Bronchial smooth muscle cell (primary cell): ENCODE results near the gene CPHXL2. TPM values are rescaled to one million over a fixed set of nuclear protein-coding genes. Genes with fewer than 3 reads are reported as not detected.

Experiments
- total RNA-seq: library from RNA; depleted of rRNA; stranded (reverse); fragments of >200 nt; gene quantifications from 2 replicates; pipeline ENCODE4 v1.2.1, GENCODE V29; 2014

CPHXL2 gene
- not detected in 2 replicates for total RNA-seq

GRCh38 chr16:75676909-75677308 is at the start of gene CPHXL2:
CPHXL2 (minus strand) TSS chr16:75677009; CDS start chr16:75676999, 10 bp downstream.

GRCh38 chr16:75726390-75726789 is 49.6 kb upstream of the CPHXL2 start, which contains the start of gene CPHXL:
CPHXL (minus strand) TSS chr16:75726490; CDS start chr16:75726442, 48 bp downstream.

DNA sequence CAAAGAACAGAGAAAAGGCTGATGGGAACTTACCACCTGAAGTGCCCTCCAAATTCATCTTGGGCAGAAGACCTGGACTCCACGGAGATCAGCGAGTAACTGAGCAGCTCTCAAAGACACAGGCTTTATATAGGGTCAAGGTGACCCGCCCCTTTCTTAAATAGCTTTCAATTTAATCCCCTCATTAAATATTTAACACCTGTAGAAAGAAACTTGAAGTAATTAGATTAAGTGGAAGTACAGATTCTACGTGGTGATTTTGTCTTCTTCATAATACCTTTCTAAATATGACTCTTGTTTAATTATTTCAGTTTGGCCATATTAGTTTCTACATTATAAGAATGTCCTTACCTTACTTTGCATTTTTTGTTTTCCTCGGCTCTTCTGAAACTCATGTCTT is 24.6 kb upstream of the CPHXL2 start, which contains the start of gene DUXB:
Gene DUXB (minus strand): TSS at position 101 of the 400 bp plus-strand sequence. CDS start 43 bp downstream, at position 58.

GRCh38 chr16:75647492-75648264 is 29.1 kb downstream of the CPHXL2 start, which contains the start of the genes KARS1 and TERF2IP:
KARS1 (minus strand) TSS chr16:75647665; CDS start chr16:75647639, 26 bp downstream.
TERF2IP (plus strand) TSS chr16:75647773; CDS start chr16:75647883, 110 bp downstream.

GRCh38 chr16:75622761-75623605 is 53.8 kb downstream of the CPHXL2 start, which contains the start of gene ADAT1:
ADAT1 (minus strand) TSS chr16:75623281; CDS start chr16:75620799, 2,482 bp downstream.

Other genes starting within 250 kb of the CPHXL2 start
- gene CFDP1, start 243.5 kb downstream of the CPHXL2 start, total RNA-seq, result 78.0 and 88.0 TPM in 2 replicates
- 7.4 and 8.5 TPM in 2 replicates for gene TMEM170A, start 212.3 kb downstream of the CPHXL2 start, total RNA-seq
- 0.09 and 0.16 TPM in 2 replicates for gene CHST6, start 181.6 kb downstream of the CPHXL2 start, total RNA-seq
- not detected in 2 replicates for gene CHST5, start 140.9 kb downstream of the CPHXL2 start, total RNA-seq
- gene TMEM231, start 120.8 kb downstream of the CPHXL2 start, total RNA-seq, result 8.2 and 14.5 TPM in 2 replicates
- gene GABARAPL2, start 110.6 kb downstream of the CPHXL2 start, total RNA-seq, result 31.1 and 38.0 TPM in 2 replicates
- 25.7 and 28.1 TPM in 2 replicates for gene ADAT1, start 53.7 kb downstream of the CPHXL2 start, total RNA-seq
- gene KARS1, start 29.3 kb downstream of the CPHXL2 start, total RNA-seq, result 103 and 115 TPM in 2 replicates
- 24.2 and 38.9 TPM in 2 replicates for gene TERF2IP, start 29.2 kb downstream of the CPHXL2 start, total RNA-seq
- gene DUXB, start 24.5 kb upstream of the CPHXL2 start, total RNA-seq, result not detected in 2 replicates
- not detected in 2 replicates for gene CPHXL, start 49.5 kb upstream of the CPHXL2 start, total RNA-seq